ENCODE data around the gene OR5L2.

DNA sequence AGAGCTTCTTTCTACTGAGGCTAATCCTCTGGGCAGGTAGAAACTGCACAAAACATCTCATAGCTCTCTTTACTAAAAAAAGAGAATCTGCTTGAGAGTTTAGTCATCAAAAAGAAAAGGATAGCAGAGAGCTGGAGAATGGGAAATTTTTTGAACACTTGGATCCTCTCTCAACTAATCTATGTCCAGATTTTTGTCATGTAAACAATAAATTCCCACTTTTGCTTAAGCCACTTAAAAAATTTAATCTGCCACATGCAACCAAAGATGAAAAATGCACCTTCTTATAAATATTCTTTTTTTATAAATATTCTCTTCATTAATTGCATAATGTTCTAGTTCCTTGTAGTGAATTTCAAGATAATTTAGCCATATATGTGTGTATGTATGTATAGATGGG lies 22.0 kb downstream of the OR5L2 start:
- TF ChIP-seq, protein P1, sequence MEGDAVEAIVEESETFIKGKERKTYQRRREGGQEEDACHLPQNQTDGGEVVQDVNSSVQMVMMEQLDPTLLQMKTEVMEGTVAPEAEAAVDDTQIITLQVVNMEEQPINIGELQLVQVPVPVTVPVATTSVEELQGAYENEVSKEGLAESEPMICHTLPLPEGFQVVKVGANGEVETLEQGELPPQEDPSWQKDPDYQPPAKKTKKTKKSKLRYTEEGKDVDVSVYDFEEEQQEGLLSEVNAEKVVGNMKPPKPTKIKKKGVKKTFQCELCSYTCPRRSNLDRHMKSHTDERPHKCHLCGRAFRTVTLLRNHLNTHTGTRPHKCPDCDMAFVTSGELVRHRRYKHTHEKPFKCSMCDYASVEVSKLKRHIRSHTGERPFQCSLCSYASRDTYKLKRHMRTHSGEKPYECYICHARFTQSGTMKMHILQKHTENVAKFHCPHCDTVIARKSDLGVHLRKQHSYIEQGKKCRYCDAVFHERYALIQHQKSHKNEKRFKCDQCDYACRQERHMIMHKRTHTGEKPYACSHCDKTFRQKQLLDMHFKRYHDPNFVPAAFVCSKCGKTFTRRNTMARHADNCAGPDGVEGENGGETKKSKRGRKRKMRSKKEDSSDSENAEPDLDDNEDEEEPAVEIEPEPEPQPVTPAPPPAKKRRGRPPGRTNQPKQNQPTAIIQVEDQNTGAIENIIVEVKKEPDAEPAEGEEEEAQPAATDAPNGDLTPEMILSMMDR (conservative IDR thresholded peaks at IDR 0.05; ENCODE audit: low read length), result no peak
- TF ChIP-seq EZH2phosphoT487 (IDR thresholded peaks at IDR 0.05; ENCODE audit: borderline replicate concordance, low read depth, low read length), result no peak

Data from OCI-LY7 (cell line).